Prostate gland (tissue), 2 donors: ENCODE measurements around the gene TBC1D9B. TPM values are rescaled to one million over a fixed set of nuclear protein-coding genes. Genes with fewer than 3 reads are reported as not detected.

Source experiments
- DNase-seq: peaks from one replicate; pipeline ENCODE4 v3.0.0-alpha.2; 2019; ENCODE audit warnings: low spot score
- H3K27ac ChIP-seq, 2 donors: fragments of 200-600 bp; sonication (generic); 2 replicates each; pipeline ENCODE4 v1.5.1; 2017 to 2019
- H3K27me3 ChIP-seq: fragments of 200-600 bp; sonication (generic); replicated peaks from 2 replicates; pipeline ENCODE4 v1.5.1; 2019; ENCODE audit not compliant: insufficient read depth
- H3K36me3 ChIP-seq, 2 donors: fragments of 200-600 bp; sonication (generic); 1 replicate in 1 of 2; 2 replicates in 1 of 2; pipeline versions ENCODE4 v1.5.1 to v1.8.1; 2017 to 2019
- H3K4me1 ChIP-seq: fragments of 200-600 bp; sonication (generic); replicated peaks from 2 replicates; pipeline ENCODE4 v1.5.1; 2019
- H3K4me3 ChIP-seq, 2 donors: fragments of 200-600 bp; sonication (generic); 2 replicates each; pipeline ENCODE4 v1.5.1; 2017 to 2019
- H3K9me3 ChIP-seq: fragments of 200-600 bp; sonication (generic); 2 replicates; pipeline ENCODE4 v1.5.1; 2017
- CTCF ChIP-seq, 4 experiments: fragments of 200-600 bp in 2 of 4; fragments of 450-650 bp in 2 of 4; sonication (generic) in 2 of 4; IDR thresholded peaks; 1 replicate in 3 of 4; 2 replicates in 1 of 4; pipeline ENCODE4 v1.5.1; 2016 to 2019; ENCODE audit warnings: antibody characterized with exemption in 4 of 4, mild to moderate bottlenecking in 2 of 4, moderate library complexity in 2 of 4
- POLR2A ChIP-seq: fragments of 450-650 bp; IDR thresholded peaks from one replicate; pipeline ENCODE4 v1.6.1; 2016; ENCODE audit warnings: antibody characterized with exemption, mild to moderate bottlenecking
- POLR2AphosphoS5 ChIP-seq: sonication (generic); formaldehyde crosslinking; IDR thresholded peaks from one replicate; pipeline ENCODE4 v1.6.1; 2017; ENCODE audit warnings: antibody characterized with exemption
- WGBS: methylation state at CpG from one replicate; pipeline ENCODE4 v1.1.5; 2018; 5-methylcytosine and 5-hydroxymethylcytosine counted together
- intact Hi-C: fragments of 100-400 bp; cut with DNase I; formaldehyde crosslinking; loops from one replicate; pipeline ENCODE4 v1.14.2; 2022
- total RNA-seq, 2 donors: library from RNA; depleted of rRNA; stranded (reverse); fragments of >200 nt; gene quantifications; one replicate each; pipeline ENCODE4 v1.1.0, GENCODE V29; 2016

TBC1D9B gene
- total RNA-seq, 2 donors from 2014 or later = 64.1 to 163 TPM

DNA sequence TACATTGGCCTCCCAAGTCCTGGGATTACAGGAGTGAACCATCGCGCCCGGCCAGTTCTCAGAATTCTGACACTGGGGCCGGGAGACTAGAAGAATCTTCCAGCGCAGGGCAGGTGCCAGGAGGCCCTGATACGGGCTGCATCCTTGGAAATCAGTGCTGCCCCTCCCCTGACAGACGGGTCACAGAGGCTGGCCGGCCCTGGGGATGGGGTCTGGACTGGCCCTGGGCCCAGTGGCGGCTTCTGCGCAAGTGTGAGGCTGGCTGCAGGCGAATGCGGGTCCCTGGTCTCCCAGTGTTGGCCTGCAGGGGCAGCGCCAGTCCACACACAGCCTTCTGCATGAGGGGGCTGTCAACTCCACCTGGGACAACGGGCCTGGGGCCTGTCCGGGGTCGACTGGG lies 831 bp upstream of the TBC1D9B start:
- TF ChIP-seq POLR2AphosphoS5 (no peak), POLR2A (no peak), CTCF (IDR thresholded peaks at IDR 0.05) (no peak)
- Histone ChIP-seq H3K36me3 (no peaks in the 10 kb centered on the region), H3K4me3 (no peak overlapping the region), H3K27ac (peak overlapping the region in 1 of 2 donors; percentile 63), H3K9me3 (no peaks in the 10 kb centered on the region), H3K4me1 (peaks cover 8% of the 10 kb centered on the region), H3K27me3 (no peaks in the 10 kb centered on the region)
- no peak for DNase-seq
- intact Hi-C loops = loop anchor here (5.0 kb wide), 2 partner anchors 106 to 164 kb away; partner anchors contain the start of gene RNF130
- 90% methylated on average over 16 of the region's 16 CpGs for WGBS

DNA sequence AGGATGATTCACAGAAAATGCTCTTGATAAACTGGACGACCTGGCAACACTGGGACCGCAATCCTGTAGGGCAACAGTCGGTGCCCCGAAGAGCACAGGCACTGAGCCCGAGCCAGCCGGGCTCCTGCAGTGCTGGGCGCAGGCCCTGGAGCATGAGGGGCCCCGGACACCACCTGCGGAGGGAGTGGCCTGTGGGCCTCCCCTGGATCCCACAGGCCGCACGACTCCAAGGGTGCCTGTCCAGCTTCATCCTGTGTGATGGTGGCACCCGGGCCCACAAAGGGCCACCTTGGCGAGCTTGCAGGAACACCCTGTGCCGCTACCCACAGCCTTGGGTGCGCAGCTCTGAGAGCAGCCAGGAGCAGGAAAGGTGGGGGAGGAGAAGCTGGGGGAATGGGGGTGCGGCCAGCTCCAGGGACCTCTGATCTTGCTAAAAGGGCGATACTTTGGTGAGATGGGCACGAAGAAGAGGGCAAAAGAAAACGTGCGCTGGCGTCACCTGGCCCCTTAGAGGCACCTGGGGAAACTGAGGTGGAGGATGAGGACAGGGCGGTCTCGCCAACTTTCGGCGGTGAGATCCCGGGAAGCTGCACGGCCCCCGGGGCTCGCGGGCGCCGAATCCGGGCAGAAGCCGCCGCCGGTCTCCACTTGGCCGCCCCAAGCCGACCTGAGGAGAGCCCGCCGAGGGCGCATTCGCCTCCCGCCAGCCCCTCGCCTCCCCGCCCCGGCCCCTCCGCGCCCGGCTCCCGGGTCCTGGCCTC lies 722 bp downstream of the TBC1D9B start:
- Histone ChIP-seq H3K27me3 (no peaks in the 10 kb centered on the region), H3K4me3 (peak overlapping the region; percentile 47 to 50), H3K36me3 (no peaks in the 10 kb centered on the region), H3K9me3 (no peaks in the 10 kb centered on the region), H3K4me1 (peaks cover 5% of the 10 kb centered on the region), H3K27ac (peak overlapping the region; percentile 66 to 68)
- DNase-seq = peak; percentile 30
- TF ChIP-seq POLR2A (no peak), POLR2AphosphoS5 (no peak), CTCF (IDR thresholded peaks at IDR 0.05) (no peak)
- WGBS = 6% methylated on average over 20 of the region's 50 CpGs
- intact Hi-C loops = loop anchor here (5.0 kb wide), 2 partner anchors 105 to 165 kb away; partner anchors contain the start of gene RNF130

- TF ChIP-seq POLR2AphosphoS5 (no peak), POLR2A (no peak), CTCF (IDR thresholded peaks at IDR 0.05) (no peak)
- Histone ChIP-seq H3K27ac (peak overlapping the region in 1 of 2 donors; percentile 68), H3K36me3 (no peaks in the 10 kb centered on the region), H3K27me3 (no peaks in the 10 kb centered on the region), H3K9me3 (no peaks in the 10 kb centered on the region), H3K4me3 (peak overlapping the region in 1 of 2 donors; percentile 50), H3K4me1 (peaks cover 5% of the 10 kb centered on the region)
- WGBS = 75% methylated on average over 24 of the region's 24 CpGs
- intact Hi-C loops = loop anchor here (5.0 kb wide), 2 partner anchors 104 to 166 kb away; partner anchors contain the start of gene RNF130
- no peak for DNase-seq
Observed at GRCh38 chr5:179906294-179906794, 1.4 kb downstream of the TBC1D9B start.

- no peak overlapping the region for H3K27ac ChIP-seq
- WGBS = 84% methylated on average over 8 of the region's 8 CpGs
Observed at GRCh38 chr5:179905161-179905560, 2.5 kb downstream of the TBC1D9B start.

More at GRCh38 chr5:179905161-179905560, 2.5 kb downstream of the TBC1D9B start:
- Histone ChIP-seq H3K36me3 (no peaks in the 10 kb centered on the region), H3K27me3 (no peaks in the 10 kb centered on the region), H3K4me3 (no peak overlapping the region), H3K9me3 (no peaks in the 10 kb centered on the region), H3K4me1 (peaks cover 5% of the 10 kb centered on the region)
- no peak for DNase-seq
- intact Hi-C loops = loop anchor here (5.0 kb wide), 2 partner anchors 103 to 167 kb away; partner anchors contain the start of gene RNF130
- no peak for TF ChIP-seq POLR2AphosphoS5
- no peak for TF ChIP-seq CTCF (IDR thresholded peaks at IDR 0.05)
- no peak for TF ChIP-seq POLR2A
